Middle frontal gyrus (tissue), 1 donor: Measurements from ENCODE around the gene C1QTNF12.

Experiments
- DNase-seq: peaks from one replicate; pipeline ENCODE4 v3.0.0-alpha.2; 2015; ENCODE audit warnings: low spot score; ENCODE audit errors: extremely low spot score

The C1QTNF12 gene

DNA sequence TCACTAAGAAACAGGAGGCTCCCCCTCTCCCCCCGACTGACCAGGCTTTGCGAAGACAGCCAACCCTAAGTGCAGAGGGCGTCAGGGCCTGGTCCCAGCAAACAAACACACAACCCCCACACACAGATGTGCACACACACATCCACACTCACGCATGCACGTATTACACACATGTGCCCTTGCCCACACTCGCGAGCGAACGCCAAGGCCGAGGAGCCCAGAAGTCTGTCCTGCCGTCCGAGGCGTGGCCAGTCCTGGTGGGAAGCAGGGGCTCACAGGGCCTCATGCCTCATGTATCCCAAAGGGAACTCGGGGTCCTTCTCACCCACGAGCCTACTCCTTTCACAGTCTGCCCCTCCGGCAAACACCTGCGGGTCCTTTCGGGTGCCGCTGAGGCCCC, 16.8 kb downstream of the C1QTNF12 start:
- no peak for DNase-seq

- no peak for DNase-seq
Observed at GRCh38 chr1:1228596-1229321, 17.8 kb downstream of the C1QTNF12 start.

DNA sequence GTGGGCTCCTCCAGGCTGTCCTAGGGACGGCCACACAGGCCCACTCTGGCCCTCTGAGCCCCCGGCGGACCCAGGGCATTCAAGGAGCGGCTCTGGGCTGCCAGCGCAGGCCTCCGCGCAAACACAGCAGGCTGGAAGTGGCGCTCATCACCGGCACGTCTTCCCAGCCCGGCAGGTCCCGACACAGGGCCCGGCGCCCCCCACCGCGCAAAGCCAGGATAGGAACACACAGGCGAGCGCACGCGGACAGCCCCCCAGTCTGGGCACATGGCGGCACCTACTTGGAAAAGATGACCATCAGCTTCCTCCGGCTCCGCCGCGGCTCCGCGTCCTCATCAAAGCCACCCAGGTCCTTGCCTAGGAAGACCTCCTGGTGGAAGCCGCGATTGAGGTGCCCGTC, 18.3 kb downstream of the C1QTNF12 start:
- DNase-seq, result no peak

DNA sequence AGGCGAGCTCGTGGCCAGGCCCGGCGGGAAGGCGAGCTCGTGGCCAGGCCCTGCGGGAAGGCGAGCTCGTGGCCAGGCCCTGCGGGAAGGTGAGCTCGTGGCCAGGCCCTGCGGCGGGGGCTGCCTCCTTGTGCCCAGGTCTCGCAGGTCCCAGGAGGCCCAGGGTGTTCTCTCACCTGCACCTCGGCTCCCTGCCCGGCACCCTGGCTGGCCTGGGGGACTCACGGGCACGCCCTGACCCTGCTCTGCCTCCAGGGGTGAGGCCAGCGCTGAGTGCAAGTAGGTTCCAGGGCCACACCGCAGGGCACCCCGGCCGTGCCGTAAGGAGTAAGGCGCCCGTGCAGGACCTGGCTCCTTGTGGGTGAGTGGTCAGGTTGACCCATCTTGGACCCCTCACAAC, 19.1 kb downstream of the C1QTNF12 start:
- no peak for DNase-seq

DNA sequence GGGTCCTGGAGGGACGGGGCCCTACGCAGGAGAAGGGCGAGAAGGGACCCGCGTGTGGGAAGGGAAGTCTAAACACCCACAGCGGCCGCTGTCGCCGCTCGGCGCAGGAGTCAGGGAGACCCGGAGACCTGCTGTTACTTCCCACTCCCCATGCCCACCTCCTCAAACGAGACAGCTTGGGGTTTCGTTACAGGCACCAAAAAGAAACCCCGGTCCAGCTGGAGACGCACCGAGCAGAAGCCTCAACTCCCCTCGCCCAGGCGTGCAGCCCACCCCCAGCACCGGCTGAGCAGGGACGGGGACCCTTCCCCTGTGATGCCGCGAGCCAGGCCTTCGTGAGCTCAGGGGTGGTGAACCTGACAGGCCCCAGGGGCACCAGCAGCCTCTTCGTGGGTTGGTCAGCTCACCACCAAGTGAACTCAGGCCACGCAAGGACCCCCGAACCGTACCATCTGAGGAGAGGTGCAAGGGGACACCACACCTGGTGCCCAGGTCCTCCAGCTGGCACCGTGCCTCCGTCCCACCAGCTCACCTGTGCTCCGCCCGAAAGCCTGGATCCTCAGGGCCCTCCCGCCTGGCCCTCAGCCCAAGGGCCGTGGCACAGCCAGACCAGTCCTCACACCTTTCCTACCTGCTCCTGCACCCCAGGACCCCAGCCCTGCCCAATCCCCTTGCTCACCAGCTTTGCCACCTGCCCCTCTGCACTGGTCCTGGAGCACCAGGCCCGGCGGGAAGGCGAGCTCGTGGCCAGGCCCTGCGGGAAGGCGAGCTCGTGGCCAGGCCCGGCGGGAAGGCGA, 19.8 kb downstream of the C1QTNF12 start:
- DNase-seq, result no peak

DNA sequence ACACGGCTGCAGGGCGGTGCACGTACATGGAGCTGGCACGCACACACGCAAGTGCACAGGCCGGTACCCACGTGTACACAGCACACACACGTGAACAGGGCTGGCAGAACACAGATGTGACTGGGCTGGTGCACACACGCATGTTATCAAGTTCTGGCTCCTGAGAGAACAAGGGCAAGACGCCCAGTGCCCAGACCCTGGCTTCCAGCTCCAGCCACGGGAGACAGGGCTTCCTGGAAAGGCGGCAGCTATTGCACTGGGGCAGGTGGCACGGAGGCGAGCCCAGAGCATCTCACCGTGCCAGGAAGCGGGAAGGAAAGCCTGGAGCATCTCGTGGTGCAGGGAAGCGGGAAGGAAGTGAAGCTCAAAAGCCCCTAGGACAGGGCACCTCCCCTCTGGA, 20.6 kb downstream of the C1QTNF12 start:
- no peak for DNase-seq

DNA sequence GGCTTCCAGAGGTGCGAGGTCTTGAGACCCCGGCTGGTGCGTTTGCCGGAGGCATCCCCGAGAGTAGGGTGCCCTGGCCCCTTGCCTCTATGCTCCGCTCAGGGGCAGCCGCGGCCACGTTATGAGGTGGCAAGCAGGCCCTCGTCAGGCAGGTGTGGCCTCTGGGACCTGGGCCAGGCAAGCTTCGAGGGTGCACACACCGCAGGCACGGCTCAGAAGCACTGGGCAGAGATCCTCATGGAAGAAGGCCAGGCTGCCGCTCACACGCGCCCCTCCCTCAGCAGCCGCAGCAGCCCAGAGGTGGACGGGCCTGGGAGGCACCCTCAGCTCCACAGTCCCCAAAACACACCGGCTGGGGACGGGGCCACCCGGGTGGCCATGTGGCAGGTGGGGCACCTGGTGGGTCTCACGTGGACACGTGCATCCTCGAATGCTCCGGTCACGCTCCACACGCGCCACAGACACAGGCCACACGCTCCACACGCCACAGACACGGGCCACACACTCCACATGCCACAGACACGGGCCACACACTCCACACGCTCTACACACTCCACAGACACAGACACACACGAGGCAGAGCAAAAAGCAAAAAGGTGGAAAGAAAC, 21.2 kb downstream of the C1QTNF12 start:
- no peak for DNase-seq

GRCh38 chr1:1223891-1224290, 22.6 kb downstream of the C1QTNF12 start:
- no peak for DNase-seq

GRCh38 chr1:1223321-1223720, 23.2 kb downstream of the C1QTNF12 start:
- no peak for DNase-seq

DNA sequence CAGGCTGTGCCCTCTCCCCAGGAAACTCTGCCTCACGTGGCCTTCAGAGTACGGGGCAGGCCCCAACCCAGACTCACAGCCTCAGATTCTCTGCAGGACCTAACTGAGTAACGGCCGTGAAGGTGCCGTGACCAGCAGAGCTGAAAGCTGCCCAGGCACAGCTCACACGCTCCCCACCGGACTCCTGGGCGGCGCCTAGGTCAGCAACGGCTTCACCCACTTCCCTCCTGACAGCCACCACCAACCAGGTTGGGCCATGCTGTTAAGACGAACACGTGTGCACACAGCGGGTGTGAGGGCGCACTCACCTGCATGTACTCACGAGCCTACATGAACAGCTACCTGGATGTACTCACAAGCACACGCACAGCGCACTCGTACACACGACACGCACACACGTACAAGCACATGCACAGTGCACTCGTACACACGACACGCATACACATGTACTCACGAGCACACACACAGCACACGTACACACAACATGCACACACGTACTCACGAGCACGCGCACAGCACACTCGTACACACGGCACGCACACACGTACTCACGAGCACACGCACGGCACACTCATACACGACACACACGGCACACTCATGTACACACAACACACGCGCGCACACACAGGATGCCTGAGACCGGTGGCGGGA, 23.8 kb downstream of the C1QTNF12 start:
- no peak for DNase-seq

- DNase-seq, result no peak
Observed at GRCh38 chr1:1221887-1222574, 24.5 kb downstream of the C1QTNF12 start.

- DNase-seq, result no peak
Observed at GRCh38 chr1:1220197-1220596, 26.3 kb downstream of the C1QTNF12 start.

- no peak for DNase-seq
Observed at GRCh38 chr1:1219341-1219740, 27.2 kb downstream of the C1QTNF12 start.

DNA sequence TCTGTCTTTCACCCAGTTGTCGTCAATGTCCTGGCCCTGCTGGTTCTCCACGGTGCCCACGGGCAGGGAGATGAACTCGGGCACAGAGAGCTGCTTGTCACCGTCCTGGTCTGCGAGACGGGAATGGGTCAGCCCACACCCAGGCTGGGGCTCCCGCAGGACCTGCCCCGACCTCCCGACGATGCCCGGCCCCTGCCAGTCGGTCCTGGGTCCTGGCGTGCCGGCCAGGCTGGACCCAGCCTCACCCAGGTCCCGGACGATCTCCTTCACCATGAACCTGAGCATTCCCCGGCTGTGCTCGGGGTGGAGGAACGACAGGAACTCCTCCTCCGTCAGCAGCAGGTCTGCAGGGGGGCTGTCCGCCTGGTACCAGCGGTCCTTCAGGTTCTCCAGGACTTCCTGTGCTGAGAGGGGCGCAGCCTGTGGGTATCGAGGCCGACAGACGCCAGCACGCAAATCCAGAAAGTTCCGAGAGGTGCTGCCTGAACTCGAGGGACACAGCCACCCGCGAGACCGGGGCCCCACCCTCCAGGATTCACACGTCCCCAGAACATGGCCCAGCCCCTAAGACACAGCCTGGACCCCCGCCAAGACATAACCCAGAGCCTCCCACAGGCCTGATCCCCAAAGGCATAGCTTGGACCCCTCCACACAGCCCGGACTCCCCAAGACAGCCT, 27.9 kb downstream of the C1QTNF12 start:
- no peak for DNase-seq

DNA sequence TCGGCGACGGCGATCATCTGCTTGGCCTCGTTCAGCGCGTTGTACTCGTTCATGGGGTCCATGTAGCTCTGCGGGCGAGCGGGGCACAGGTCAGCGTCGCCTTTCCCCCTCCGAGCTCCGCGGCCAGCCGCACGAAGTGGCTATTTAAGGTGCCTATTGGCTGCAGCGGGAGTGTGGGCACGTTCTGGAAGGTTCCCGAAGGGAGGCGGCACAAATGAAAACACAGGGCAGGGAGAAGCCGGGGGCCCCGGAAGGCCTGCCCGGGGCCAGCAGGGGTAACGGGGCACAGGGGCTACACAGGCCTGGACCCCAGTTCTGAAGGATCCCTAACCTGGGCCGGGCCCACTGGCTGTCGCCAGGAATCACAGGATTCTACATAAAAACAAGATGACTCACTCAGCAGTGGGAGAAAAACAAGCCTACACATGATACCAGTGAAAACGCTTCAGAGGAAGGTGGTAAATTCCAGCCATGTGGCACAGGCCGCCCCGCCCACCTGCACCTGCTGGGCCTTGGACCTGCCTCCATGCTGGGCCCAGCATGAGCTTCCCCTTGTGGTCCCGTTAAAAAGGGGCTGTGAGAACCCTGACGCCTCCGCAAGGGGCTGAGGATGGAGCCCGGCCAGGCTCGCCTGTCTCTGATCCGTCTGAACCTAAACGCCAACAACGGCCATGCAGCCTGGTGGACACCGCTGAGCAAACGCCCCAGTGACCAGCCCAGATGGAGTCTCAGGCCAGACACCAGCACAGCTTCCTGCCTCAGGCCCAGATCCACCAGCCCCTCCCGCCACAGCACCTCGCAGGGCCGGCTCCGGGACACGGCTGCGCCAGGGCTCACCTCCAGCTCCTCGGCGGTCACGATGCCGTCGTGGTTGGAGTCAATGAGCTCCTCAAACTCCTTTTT, 28.6 kb downstream of the C1QTNF12 start:
- DNase-seq, result peak; percentile 4

DNA sequence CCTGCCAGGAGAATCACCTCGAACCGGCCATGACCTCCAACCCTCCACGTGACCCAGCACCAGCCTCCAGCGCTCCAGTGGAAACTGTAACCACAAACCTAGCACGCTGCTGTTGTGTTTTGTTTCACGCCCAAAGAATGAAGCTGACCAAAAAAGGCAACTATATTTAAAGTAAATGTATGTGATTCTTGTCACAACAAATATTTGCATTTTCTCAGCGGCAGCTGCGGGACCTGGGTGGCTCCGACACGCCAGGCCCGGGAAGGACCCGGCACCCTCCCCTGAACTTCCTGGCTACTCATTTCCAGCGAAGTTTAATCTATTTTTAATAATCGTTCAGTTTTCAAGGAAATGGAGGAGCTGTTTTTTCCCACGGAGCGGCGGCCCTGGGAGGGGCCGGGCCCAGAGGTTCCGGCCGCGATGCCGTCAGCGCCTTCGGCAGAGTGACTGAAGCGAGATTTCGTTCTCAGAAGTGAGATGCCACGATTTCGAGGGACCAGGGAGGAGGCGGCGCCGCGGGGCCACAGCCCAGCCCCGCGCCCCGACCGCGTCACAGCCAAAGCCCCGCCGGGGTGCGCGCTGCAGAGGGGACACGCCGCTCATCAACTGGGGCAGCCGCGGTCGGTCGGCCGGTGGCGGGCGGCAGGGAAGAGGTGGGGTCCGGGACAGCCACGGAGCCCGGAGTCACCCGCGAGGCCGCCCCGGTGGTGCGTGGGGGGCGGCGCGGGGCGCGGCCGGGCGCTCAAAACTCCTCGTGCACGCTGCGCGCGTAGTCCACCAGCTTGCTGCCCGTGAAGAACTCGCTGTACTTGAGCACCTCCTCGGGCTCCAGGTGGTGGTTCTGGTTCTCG, 29.5 kb downstream of the C1QTNF12 start:
- DNase-seq, result no peak

DNA sequence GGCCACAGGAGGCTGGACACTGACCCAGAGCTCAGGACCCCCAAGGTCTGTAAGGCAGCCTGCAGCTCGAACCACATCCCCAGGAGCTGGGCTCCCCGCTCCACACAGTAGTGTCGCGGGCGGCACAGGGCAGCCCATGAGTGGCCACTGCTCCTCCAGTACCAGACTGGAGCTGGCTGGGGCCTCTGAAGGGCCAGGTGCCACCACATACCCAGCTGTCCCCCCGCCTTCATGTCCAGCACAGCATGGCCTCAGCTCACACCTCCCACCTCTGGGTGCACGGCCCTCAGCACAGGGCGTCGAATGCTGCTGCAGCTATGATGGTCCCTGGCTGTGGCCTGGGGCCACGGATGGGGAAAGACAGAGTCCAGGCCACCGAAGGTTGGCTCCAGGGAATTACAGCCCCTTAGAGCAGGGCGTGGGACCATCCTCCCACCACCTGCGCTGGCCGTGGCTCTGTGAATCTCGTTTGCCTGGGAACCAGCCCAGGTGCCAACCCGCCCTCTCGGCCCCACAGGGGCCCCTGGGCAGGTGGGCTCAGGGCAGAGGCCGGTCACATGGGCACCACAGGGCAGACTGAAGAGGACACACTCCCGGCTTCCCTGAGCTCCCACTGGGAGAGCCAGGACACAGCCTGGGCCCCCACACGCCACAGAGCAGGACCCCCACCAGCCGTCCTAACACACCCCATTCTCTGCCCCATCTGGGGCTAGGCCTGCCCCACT, 30.5 kb downstream of the C1QTNF12 start:
- no peak for DNase-seq

- DNase-seq, result no peak
Observed at GRCh38 chr1:1215080-1215676, 31.3 kb downstream of the C1QTNF12 start.
